ENCODE measurements around the gene GNPNAT1. TPM values are rescaled to one million over a fixed set of nuclear protein-coding genes. Genes with fewer than 3 reads are reported as not detected.

Gene GNPNAT1
- total and polyA plus RNA-seq, 9 of the 15 experiments (the other 6 are each of a cell fraction or from before 2014, with no cell fraction given), result 15.8 to 27.7 (median 25.3) TPM

DNA sequence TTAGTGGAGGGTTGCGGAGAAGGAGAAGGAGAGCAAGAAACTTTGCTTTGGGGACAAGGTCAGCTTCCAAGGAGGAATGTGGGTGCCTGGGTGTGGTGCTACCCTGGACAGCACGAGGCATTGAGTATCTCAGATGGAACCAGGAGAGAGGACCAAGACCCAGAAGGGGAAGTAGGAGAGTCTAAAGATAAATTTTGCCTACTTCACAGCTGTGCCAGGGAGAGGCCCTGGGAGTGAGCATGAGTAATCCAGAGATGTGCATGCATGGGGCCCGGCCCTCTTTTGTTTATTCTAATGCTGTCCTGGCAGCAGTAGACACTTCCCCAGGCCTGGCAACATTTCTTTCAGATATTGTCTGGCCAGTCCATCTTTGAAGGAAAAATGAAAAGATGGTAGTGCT, 49.5 kb upstream of the GNPNAT1 start:
- no peak for DNase-seq (ENCODE audit: extremely low read depth in 1 of 4, low spot score in 3 of 4)
- ChIA-PET POLR2A (no interaction called here), CTCF (ENCODE audit: low intra/inter-chr PET ratio) (no interaction called here)
- Histone ChIP-seq H3K4me3 (no peak overlapping the region), H3K9ac (ENCODE audit: insufficient read depth in 1 of 2, low read depth in 2 of 2, low read length in 2 of 2) (no peak overlapping the region), H3K27me3 (ENCODE audit: control insufficient read depth in 2 of 2, insufficient read depth in 2 of 2, low read length in 2 of 2) (no peaks in the 10 kb centered on the region), H2AFZ (ENCODE audit: low read depth, low read length) (no peak overlapping the region), H3K27ac (ENCODE audit: extremely low read depth, low read depth, low read length) (no peak overlapping the region), H3K36me3 (ENCODE audit: control insufficient read depth, insufficient read depth, low read length) (no peaks in the 10 kb centered on the region), H3K4me2 (ENCODE audit: insufficient read depth, low read length) (no peak overlapping the region), H3K9me1 (ENCODE audit: control insufficient read depth, insufficient read depth, low read length) (no peaks in the 10 kb centered on the region), H3K9me3 (replicated peaks; ENCODE audit: control insufficient read depth, insufficient read depth, low read depth, low read length) (no peaks in the 10 kb centered on the region), H3K4me1 (replicated peaks in 1 of 2; ENCODE audit: control insufficient read depth in 2 of 2, insufficient read depth in 2 of 2, low read length in 2 of 2) (no peaks in the 10 kb centered on the region; a peak in 1 of 5 replicates), H3K79me2 (ENCODE audit: control insufficient read depth, insufficient read depth, low read length) (no peaks in the 10 kb centered on the region), H4K20me1 (replicated peaks; ENCODE audit: control insufficient read depth, insufficient read depth, low read length) (no peaks in the 10 kb centered on the region)
- 0% methylated on average over 1 of the region's 3 CpGs for WGBS (ENCODE audit: insufficient coverage, low coverage, missing lambda C conversion rate)
- in situ Hi-C loops (cut with MboI), result loop anchor here (25.0 kb wide), 1 partner anchor 554 kb away; no protein-coding TSS in a partner anchor
- FAIRE-seq, result no peak
- no TSS peak for BruUV-seq (replicated peaks)
- TF ChIP-seq SNRNP70 (optimal IDR thresholded peaks at IDR 0.05; ENCODE audit: low read depth, low read length), result no peak
- no peak for TF ChIP-seq NELFE (IDR thresholded peaks at IDR 0.05; ENCODE audit: insufficient read depth, insufficient read length)
- no peak for TF ChIP-seq ZSCAN29 (IDR thresholded peaks at IDR 0.05)
- no peak for TF ChIP-seq NUFIP1 (IDR thresholded peaks at IDR 0.05; ENCODE audit: partially characterized antibody)
- no peak for TF ChIP-seq ZNF184 (CRISPR knock-in tag; IDR thresholded peaks at IDR 0.05)
- TF ChIP-seq, protein P1, sequence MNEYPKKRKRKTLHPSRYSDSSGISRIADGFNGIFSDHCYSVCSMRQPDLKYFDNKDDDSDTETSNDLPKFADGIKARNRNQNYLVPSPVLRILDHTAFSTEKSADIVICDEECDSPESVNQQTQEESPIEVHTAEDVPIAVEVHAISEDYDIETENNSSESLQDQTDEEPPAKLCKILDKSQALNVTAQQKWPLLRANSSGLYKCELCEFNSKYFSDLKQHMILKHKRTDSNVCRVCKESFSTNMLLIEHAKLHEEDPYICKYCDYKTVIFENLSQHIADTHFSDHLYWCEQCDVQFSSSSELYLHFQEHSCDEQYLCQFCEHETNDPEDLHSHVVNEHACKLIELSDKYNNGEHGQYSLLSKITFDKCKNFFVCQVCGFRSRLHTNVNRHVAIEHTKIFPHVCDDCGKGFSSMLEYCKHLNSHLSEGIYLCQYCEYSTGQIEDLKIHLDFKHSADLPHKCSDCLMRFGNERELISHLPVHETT (CRISPR knock-in tag; conservative IDR thresholded peaks at IDR 0.05 in 1 of 2, IDR thresholded peaks at IDR 0.05 in 1 of 2), result no peak
- TF ChIP-seq RHOXF2B (CRISPR knock-in tag; conservative IDR thresholded peaks at IDR 0.05), result no peak
- no peak for TF ChIP-seq CHD4 (IDR thresholded peaks at IDR 0.05; ENCODE audit: insufficient read depth, insufficient replicate concordance, low read depth, low read length, poor library complexity, severe bottlenecking)
- no peak for TF ChIP-seq NFIX (CRISPR knock-in tag; IDR thresholded peaks at IDR 0.05; ENCODE audit: low read depth)
- TF ChIP-seq NR3C1 (CRISPR knock-in tag; IDR thresholded peaks at IDR 0.05), result no peak
- no peak for TF ChIP-seq HIVEP1 (CRISPR knock-in tag; IDR thresholded peaks at IDR 0.05)
- TF ChIP-seq ZNF589 (CRISPR knock-in tag; IDR thresholded peaks at IDR 0.05; ENCODE audit: low read depth), result no peak
- no peak for TF ChIP-seq CC2D1A (IDR thresholded peaks at IDR 0.05)
- no peak for TF ChIP-seq RB1 (IDR thresholded peaks at IDR 0.05; ENCODE audit: low read depth)
- TF ChIP-seq, protein P2, sequence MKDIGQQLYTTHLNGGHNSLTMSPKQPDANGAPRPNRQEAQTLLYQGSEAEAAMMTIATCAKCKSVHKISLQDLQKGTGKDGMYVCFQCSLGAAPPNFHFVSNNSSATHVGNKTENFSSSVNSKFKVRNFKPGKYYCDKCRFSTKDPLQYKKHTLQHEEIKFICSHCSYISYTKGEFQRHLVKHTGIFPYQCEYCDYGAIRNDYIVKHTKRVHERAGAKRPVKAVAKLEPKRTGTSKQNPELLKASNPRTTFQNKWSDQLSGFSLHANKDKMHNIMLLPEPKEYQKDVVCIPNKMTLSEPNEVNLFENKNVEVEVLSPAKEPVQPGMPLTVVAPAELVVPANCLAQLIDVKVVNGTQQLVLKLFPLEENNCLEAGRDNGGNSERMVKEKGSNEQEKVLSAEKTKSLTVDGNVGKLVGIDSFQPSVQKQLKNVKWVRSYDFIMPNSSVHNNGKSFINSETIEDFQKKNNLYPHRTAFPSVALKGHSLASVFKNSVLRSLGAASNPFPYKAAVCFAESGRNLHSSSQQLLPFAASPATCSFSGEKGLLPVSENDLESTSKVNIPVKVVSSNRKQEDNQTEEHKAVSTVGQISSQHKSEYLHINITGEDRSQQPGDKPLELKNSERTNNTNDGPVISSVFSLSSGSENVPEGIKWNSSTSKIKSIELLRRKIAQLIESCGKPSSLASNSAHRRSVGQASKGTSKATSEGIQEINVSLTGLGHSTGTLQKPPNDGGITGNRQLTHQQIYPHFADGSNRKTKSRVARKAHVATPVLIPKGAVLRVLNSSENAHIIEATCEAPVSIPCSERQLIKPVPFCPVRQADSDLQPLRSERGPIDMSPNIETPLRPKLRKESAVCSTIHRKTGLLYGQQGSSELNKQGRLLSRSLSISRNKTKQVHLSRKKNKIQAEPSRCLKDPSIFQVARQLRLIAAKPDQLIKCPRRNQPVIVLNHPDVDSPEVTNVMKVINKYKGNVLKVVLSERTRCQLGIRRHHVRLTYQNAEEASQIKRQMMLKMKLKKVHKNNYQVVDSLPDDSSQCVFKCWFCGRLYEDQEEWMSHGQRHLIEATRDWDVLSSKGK (CRISPR knock-in tag; IDR thresholded peaks at IDR 0.05), result no peak
- no peak for TF ChIP-seq STAT5B (CRISPR knock-in tag; IDR thresholded peaks at IDR 0.05)
- intact Hi-C loops (cut with micrococcal nuclease), result no loop called here
- no peak for ATAC-seq
